NCI-H2171 treated with DMSO at 0.1 percent for 48 hours (cell line): Measurements from ENCODE around the gene PLCL1.

Experiments used
- DNase-seq: peaks from one replicate; lab custom pipeline; 2025; lab: John Stamatoyannopoulos, UW

PLCL1 gene

DNA sequence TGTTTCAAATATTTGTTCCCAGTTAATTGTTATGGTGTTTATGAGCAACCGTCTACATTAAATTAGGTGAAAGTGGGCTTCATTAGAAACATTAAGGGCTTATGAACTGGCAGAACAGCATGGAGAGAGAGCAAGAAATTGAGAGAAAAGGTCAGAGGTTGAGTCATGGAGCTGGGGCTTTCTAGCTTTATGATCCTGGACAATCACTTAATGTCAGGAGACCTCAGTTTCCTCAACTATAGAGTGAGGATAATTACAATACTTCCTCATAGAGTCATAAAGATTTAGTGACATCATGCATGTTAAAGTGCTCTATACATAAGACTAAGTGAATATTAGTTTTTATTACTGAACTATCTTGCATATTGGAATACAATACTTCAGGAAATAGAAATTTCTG is 83.9 kb downstream of the PLCL1 start:
- DNase-seq = no peak

DNA sequence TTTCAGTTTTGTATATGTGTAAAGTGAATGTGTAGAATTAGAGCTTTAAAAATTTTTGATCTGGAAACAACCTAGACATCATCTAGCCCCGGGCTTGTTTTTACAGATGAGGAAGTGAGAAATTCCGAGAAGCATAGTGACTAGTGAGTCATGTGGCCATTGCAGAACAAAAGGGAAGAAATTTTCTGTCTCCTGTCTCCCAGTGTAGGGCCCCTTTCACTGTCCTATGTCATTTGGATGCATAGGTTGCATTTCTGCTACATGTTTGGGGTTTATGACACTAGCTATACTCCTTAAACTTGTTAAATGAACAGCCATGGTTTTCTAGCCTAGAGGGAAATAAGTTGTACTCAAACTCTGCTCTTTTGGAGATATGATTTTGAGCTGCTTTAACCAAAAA is 84.6 kb downstream of the PLCL1 start:
- DNase-seq = no peak

DNA sequence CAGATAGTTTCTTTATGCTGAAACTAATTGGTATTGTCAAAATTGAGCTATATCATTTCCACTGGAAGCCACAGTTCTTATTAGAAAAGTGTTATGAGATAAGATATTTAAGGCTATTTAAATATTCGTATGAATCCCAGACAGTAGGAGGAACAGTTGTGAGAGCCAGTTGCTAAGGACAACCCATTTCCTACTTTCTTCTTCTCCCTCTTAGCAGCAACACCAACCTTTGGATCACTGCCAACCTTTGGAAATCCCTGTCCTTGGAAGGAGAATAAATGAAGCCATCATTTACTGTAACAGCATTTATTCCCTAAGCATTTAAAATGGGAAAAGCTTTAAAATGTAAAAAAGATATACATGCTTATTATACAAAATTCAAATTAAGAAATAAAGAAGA is 85.8 kb downstream of the PLCL1 start:
- no peak for DNase-seq

DNA sequence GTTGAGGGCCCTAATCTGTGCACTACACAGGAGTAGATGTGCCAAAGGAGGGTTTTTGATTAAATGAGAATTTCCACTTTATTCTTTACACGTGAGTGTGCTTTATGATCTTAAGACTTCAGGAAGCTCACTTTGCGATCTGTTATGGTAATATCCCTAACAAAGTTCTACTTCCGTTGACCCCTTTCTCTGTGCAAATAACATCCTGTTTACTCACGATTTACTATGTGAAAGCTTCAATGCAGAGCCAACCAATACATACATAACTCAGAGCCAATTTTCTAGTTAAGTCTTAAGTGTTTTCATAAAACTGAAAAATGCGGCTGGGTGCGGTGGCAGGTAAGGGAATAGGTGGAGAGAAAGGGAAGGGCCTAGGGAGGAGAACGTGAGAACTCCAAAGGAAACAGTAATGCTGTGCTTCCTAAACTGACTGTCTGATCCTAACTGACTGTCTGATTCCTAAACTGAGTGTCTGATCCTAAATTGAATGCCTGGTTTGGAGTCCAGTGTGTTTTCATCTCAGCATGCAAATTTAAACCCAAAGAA is 87.6 kb downstream of the PLCL1 start:
- no peak for DNase-seq

- DNase-seq = no peak
Measured at GRCh38 chr2:197893403-197894177, 89.2 kb downstream of the PLCL1 start.

DNA sequence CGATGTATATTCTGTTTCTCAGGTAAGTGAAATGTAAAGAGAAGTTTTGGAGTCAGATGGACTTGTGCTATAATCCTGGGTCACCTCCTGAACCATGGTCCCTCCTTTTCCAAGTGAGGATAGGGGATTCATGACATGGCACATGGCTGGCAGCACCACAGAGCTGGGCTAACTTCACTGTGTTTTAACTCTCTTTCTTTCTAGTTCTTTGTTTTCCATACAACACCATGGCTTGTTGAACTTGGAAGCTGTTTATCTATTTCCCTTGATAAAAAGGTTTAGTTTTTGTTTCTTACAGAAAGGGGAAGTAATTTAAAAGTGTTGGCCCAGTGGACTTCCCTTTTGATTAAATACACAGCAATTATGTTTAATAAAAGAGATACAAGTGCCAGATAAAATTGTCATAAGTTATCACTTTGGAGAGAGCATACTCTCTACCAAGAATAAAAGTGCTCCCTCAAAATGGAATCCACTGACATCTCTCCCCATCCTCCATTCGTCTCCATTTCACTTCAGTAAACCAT is 90.4 kb downstream of the PLCL1 start:
- no peak for DNase-seq

GRCh38 chr2:197897960-197898678 is 93.7 kb downstream of the PLCL1 start:
- no peak for DNase-seq

DNA sequence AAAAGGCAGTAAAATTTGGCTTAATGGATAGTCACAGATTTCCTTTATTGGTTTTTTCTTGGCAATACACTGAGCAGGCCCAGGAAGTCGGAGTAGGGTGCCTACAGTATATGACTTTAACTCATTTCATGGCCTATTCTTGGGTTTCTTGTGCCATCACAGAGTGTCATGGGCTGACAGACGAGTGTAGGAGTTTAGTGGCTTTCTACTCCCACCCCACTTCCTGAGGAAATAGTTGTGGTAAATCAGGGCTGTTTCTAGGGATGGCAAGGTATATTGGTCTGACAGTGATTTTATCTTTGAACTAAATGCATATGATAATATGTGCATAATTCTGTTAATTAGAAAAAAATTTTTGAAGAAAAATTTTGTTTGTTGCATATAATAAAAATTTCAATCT is 100.1 kb downstream of the PLCL1 start:
- no peak for DNase-seq

GRCh38 chr2:197908156-197908555 is 103.8 kb downstream of the PLCL1 start:
- no peak for DNase-seq

DNA sequence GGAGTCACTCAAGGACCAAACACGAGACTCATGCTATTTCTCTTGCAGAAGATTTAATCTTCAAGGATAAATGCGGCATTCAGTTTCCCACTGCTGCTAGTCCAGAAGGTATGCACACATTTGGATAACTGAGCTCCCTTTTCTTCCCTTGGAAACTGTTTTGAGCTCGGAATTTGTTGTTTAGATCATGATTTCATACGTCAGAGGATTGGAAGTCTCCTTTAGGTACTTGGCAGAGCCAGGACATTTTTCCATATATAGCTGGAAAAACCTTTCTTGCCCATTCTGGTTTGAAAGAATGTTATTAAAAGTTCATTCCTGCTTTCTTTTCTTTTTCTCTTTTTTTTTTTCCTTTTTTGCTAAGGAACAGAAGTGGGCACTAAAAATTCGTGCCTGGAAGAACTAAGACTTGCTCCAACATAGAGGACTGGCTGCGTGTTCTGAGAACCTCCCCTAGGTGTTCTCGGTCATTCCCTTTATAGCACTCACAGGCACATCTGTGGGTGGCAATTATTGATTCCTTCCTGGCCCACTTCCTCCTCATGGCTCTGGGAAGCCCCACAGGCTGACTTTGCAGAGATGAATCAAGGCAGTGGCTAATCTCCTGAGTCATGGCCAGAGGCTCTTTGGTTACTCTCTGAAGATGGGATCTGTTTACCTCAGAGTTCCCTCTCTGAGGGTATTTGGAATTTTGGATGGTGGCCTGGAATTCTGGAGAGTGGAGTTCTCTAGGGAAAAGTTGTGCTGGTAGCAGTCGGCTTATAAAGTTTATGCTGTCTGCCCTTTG is 104.8 kb downstream of the PLCL1 start:
- no peak for DNase-seq

DNA sequence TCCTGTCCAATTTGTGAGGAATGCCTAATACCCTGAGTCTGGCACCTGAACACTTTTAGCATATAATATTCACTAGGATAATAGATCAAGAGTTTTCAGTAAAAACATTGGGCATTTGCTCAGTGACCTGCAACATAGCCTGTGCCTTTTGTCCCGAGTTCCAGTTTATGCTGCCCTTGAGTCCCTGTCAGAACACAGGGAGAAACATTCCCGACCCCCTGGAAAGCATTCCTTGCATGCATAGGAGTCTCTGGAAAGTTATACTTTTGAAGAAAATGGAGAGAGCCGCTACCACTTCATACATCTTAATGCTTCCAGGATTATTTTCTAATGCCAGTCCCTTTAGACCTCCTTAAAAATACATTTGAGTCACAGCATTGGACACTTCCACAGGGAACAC is 107.3 kb downstream of the PLCL1 start:
- no peak for DNase-seq

DNA sequence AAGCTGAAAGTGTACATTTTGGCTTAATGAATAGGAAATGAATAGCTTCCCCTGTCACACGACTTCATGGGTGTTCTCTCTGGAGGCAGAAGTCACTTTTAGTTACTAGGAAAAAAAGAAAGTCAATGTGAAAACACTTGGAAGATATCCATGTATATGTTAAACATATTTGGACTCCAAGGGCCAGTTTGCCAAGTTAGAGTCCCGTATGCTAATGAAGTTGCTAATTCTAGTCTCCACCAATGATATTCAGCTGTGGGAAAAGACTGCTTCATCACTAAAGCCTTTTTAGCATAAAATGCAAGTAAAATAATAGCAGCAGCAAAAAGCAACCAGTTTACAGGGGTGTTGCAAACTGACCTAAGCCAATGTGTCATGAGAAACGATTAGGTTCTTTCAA is 108.7 kb downstream of the PLCL1 start:
- no peak for DNase-seq

DNA sequence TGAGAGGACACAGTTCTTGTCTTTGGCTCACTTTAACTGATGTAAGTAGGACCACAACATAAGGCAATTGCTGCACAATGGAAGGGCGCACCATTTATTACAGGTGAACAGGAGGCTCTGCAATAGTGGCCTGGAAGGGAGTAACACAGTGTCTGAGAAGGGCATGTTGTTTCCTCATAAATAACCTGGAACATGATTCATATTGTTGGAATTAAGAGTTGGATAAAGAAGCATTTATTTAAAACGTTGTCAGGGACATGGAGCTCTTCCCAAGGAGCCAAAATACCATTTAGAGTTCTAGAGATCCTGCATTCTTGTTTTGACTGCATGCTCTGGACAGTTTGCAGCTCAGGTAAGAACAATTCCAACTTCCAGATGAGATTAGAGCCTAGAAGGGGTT is 110.4 kb downstream of the PLCL1 start:
- DNase-seq = no peak

DNA sequence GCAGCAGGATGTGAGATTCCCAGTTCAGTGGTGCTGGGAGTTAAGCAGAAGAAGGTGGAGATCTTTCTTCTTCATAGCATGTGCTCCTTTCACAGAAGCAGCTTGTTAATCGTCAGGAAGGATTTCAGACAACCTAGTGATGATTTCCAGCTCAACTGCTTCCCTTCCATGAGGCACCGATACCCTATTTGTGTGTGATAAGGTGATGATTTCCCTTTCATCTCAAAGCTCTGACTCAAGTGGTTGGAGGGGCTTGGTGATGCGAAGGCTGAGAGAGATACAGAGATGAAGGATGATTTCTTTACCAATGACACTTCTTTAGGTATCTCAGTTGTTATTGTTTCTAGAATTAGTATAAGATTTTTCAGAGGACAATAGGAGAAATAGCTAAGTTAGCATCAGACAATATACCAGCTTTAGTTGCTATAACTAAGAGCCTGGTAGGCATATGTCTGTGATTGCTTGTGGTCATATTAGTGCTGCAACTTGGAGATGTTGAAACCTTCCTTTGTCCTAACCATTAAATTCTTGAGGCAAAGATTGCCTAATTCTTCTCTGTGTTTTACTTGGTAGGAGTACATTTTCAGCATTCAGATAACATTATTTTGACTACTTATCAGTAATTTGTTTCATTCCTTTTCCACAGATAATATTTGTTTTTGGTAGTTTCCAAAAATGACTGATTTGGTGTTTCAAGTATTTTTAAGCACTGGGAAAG is 111.3 kb downstream of the PLCL1 start:
- DNase-seq = no peak

DNA sequence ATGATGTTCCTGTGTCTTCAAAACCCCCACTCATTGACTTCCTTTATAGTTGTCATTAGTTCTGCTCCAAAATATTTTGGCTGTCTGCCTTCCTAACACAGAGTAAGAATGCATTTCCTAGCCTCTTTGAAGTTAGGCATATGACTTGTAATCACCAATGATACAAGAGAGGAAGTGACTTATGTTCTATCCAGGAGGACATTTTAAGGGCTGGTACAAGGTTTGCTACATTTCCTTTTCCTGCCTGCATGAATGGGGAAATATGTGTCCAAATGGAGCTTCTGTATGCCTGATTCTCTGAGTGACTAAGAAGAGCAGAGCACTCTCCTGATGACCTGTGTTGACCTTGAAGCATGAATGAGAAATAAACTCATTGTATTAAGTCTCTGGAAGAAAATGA is 115.1 kb downstream of the PLCL1 start:
- no peak for DNase-seq

- DNase-seq = no peak
Measured at GRCh38 chr2:197920088-197920487, 115.7 kb downstream of the PLCL1 start.

- DNase-seq = no peak
Measured at GRCh38 chr2:197920592-197921201, 116.3 kb downstream of the PLCL1 start.

GRCh38 chr2:197924483-197924882 is 120.1 kb downstream of the PLCL1 start:
- no peak for DNase-seq

DNA sequence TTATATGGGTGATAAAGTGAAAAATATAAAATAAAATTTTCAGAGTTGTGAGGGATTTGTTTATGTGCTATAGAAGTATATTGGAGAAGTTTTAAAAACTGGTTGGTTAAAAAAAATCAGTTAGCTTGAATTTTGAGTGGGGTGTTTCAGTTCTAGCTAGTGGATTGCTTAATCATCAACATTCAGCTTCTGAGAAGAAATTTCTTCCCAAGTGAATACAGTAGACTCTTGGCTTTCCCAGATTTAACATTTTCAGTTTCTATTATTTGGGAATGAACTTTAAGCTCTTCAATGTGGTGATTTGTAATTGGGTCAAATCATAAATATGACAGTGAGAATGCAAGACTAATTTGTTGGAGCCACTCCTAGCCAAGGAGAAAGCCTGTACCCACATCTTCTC is 120.8 kb downstream of the PLCL1 start:
- no peak for DNase-seq

- no peak for DNase-seq
Measured at GRCh38 chr2:197925976-197926375, 121.6 kb downstream of the PLCL1 start.

DNA sequence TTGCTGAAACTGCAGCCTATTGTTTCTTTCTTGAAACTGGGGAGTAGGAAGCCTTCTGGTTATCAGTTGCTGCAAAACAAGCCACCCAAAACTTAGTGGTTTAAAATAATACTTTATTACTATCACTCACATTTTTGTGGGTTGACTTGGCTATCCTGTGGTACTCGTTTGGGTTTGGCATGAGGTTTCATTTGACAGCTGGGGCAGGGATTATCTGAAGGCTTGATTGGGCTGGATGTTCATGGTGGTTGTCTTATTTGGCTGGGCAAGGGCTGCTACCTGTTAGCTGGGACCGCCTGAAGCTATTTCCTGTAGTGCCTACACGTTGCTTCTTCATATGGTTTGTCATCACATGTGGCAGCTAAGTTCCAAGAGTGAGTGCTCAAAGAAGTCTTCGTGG is 122.3 kb downstream of the PLCL1 start:
- no peak for DNase-seq
